ENCODE results near the gene SLC26A11. TPM values are rescaled to one million over a fixed set of nuclear protein-coding genes. Genes with fewer than 3 reads are reported as not detected.

Gene SLC26A11
- total and polyA plus RNA-seq, 2 experiments from 2014 or later: 11.4 to 13.9 TPM

DNA sequence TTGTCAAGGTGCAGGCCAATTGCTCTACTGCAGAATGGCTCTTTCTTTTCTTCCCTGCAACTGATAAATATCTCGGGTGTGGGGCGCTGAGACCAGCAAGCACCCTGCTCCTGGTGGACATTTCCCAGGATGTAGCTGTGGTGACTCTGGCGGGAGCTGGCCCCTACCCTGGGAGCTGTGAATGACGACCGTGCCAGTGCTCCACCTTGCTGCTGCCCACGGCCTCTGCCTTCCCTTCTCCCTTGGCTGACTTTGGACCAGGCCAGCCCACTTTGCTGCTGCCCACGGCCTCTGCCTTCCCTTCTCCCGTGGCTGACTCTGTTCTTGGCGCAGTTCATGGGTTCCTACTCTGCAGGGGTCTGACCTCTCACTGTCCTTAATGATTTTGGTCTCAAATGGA, 34.3 kb upstream of the SLC26A11 start:
- H4K20me1 ChIP-seq (ENCODE audit: insufficient read depth): no peaks in the 10 kb centered on the region
- no peak overlapping the region for H3K4me2 ChIP-seq (ENCODE audit: unreplicated experiment)
- TF ChIP-seq EZH2phosphoT487 (IDR thresholded peaks at IDR 0.05; ENCODE audit: insufficient read depth, low read depth) (no peak), EZH2 (IDR thresholded peaks at IDR 0.05; ENCODE audit: insufficient read depth, poor library complexity, severe bottlenecking) (no peak)
- 88 to 91% methylated on average over 8 to 9 of the region's 9 CpGs for WGBS, 2 experiments (ENCODE audit: low coverage in 1 of 2, low lambda C conversion rate in 2 of 2, missing lambda C conversion rate in 2 of 2)
- no peak overlapping the region for H3K4me3 ChIP-seq
- H3K9me2 ChIP-seq (ENCODE audit: insufficient read depth): no peaks in the 10 kb centered on the region
- H3K79me2 ChIP-seq (ENCODE audit: insufficient read depth): no peaks in the 10 kb centered on the region
- peaks cover 13% of the 10 kb centered on the region for H3K4me1 ChIP-seq (ENCODE audit: insufficient read depth)
- H3K9me3 ChIP-seq (ENCODE audit: low read depth): no peaks in the 10 kb centered on the region
- H3F3A ChIP-seq (ENCODE audit: insufficient read depth): peaks cover 3% of the 10 kb centered on the region; the same call in 1 of the 2 replicates
- in situ Hi-C loops (cut with MboI): no loop called here
- no peaks in the 10 kb centered on the region for H3K27me3 ChIP-seq (replicated peaks; ENCODE audit: insufficient read depth)
- H3K9ac ChIP-seq: no peak overlapping the region
- H3K36me3 ChIP-seq (ENCODE audit: low read depth): no peaks in the 10 kb centered on the region
- no peak overlapping the region for H2AFZ ChIP-seq
- DNase-seq: no peak
- no peak overlapping the region for H3K27ac ChIP-seq

DNA sequence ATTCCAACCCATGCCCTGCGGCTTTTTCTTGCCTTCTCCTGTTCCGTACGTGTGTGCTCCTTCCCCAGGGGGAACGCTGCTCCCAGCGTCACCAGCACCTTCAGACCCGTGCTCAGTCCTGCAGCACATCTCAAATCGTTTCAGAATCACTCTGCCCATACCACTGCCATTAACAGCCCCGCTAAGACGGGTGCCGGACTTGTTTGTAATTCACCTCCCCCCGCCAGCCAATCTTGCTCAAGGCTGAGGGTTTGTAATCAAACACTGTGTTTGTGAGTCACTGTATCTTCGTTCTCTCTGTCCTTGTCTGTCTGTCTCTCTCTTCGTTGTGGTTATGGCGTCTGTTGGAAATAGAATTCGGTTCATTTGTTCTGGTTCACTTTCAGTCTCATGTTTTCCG, 33.1 kb upstream of the SLC26A11 start:
- Histone ChIP-seq H3K27me3 (replicated peaks; ENCODE audit: insufficient read depth) (no peaks in the 10 kb centered on the region; the same call in 1 of the 2 replicates), H3F3A (ENCODE audit: insufficient read depth) (peaks cover 3% of the 10 kb centered on the region; the same call in 1 of the 2 replicates), H3K79me2 (ENCODE audit: insufficient read depth) (no peaks in the 10 kb centered on the region), H2AFZ (peak overlapping the region; percentile 100), H3K36me3 (ENCODE audit: low read depth) (no peaks in the 10 kb centered on the region), H3K4me1 (ENCODE audit: insufficient read depth) (peaks cover 13% of the 10 kb centered on the region), H4K20me1 (ENCODE audit: insufficient read depth) (no peaks in the 10 kb centered on the region), H3K9me3 (ENCODE audit: low read depth) (no peaks in the 10 kb centered on the region), H3K9me2 (ENCODE audit: insufficient read depth) (no peaks in the 10 kb centered on the region), H3K4me3 (peak overlapping the region; percentile 84), H3K9ac (peak overlapping the region; percentile 76), H3K4me2 (ENCODE audit: unreplicated experiment) (peak overlapping the region; percentile 100), H3K27ac (peak overlapping the region; percentile 64)
- peak; percentile 80 for DNase-seq
- TF ChIP-seq EZH2 (IDR thresholded peaks at IDR 0.05; ENCODE audit: insufficient read depth, poor library complexity, severe bottlenecking) (no peak), EZH2phosphoT487 (IDR thresholded peaks at IDR 0.05; ENCODE audit: insufficient read depth, low read depth) (no peak)
- 30 to 32% methylated on average over 16 of the region's 16 CpGs for WGBS, 2 experiments (ENCODE audit: low coverage in 1 of 2, low lambda C conversion rate in 2 of 2, missing lambda C conversion rate in 2 of 2)
- in situ Hi-C loops (cut with MboI): no loop called here

DNA sequence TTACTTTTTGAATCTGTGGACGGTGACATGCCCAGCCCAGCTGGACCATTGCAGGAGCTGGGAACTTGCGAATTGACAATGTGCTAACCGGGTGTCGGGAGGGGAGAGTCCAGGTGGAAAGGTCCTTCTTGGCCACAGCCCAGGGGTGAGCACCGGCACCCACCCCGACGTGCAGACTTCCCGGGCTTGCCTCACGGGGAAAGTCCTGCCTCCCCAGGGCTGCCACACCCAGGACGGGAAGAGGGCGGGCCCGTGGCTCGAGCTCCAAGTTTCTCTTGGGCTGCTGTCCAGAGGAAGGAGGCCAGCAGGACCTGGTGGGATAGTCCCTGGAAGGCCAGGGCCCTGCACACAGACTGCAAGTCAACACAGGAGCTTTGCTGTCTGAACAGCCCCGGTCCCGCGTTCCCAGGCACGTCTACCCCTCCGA, 32.7 kb upstream of the SLC26A11 start:
- no peaks in the 10 kb centered on the region for H4K20me1 ChIP-seq (ENCODE audit: insufficient read depth)
- in situ Hi-C loops (cut with MboI): no loop called here
- H3K4me3 ChIP-seq: peak overlapping the region; percentile 84
- no peaks in the 10 kb centered on the region for H3K36me3 ChIP-seq (ENCODE audit: low read depth)
- DNase-seq: peak; percentile 77
- H3K4me2 ChIP-seq (ENCODE audit: unreplicated experiment): peak overlapping the region; percentile 100
- no peaks in the 10 kb centered on the region for H3K79me2 ChIP-seq (ENCODE audit: insufficient read depth)
- H3K27ac ChIP-seq: peak overlapping the region; percentile 64
- no peaks in the 10 kb centered on the region for H3K9me3 ChIP-seq (ENCODE audit: low read depth)
- WGBS, 2 experiments (ENCODE audit: low coverage in 1 of 2, low lambda C conversion rate in 2 of 2, missing lambda C conversion rate in 2 of 2): 3 to 4% methylated on average over 18 of the region's 18 CpGs
- H3K4me1 ChIP-seq (ENCODE audit: insufficient read depth): peaks cover 13% of the 10 kb centered on the region
- H3K9ac ChIP-seq: peak overlapping the region; percentile 76
- TF ChIP-seq EZH2phosphoT487 (IDR thresholded peaks at IDR 0.05; ENCODE audit: insufficient read depth, low read depth) (no peak), EZH2 (IDR thresholded peaks at IDR 0.05; ENCODE audit: insufficient read depth, poor library complexity, severe bottlenecking) (no peak)
- peak overlapping the region; percentile 100 for H2AFZ ChIP-seq
- no peaks in the 10 kb centered on the region for H3K9me2 ChIP-seq (ENCODE audit: insufficient read depth)
- H3F3A ChIP-seq (ENCODE audit: insufficient read depth): peaks cover 3% of the 10 kb centered on the region; the same call in 1 of the 2 replicates
- no peaks in the 10 kb centered on the region; the same call in 1 of the 2 replicates for H3K27me3 ChIP-seq (replicated peaks; ENCODE audit: insufficient read depth)

DNA sequence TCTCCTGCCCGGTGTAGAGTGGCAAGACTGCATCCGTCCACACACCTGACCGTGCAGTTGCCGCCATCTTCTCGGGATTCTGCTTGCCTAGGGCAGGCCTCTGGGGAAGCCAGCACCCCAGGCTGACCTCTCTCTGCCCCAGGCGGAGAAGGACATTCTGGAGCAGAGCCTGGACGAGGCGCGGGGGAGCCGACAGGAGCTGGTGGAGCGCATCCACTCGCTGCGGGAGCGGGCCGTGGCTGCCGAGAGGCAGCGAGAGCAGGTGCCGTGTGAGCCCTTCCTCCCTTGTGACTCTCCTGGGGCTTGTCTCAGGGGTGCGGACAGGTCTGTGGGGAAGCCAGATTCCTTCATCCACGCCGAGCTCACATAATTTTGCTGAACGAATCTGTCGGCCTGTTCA, 30.6 kb upstream of the SLC26A11 start:
- no peaks in the 10 kb centered on the region for H3K36me3 ChIP-seq (ENCODE audit: low read depth)
- H3K4me1 ChIP-seq (ENCODE audit: insufficient read depth): peaks cover 13% of the 10 kb centered on the region
- no peak overlapping the region for H3K9ac ChIP-seq
- H3K4me2 ChIP-seq (ENCODE audit: unreplicated experiment): no peak overlapping the region
- no peak overlapping the region for H2AFZ ChIP-seq
- 89 to 90% methylated on average over 23 of the region's 23 CpGs for WGBS, 2 experiments (ENCODE audit: low coverage in 1 of 2, low lambda C conversion rate in 2 of 2, missing lambda C conversion rate in 2 of 2)
- H3K79me2 ChIP-seq (ENCODE audit: insufficient read depth): no peaks in the 10 kb centered on the region
- no peaks in the 10 kb centered on the region for H3K9me2 ChIP-seq (ENCODE audit: insufficient read depth)
- DNase-seq: no peak
- TF ChIP-seq EZH2phosphoT487 (IDR thresholded peaks at IDR 0.05; ENCODE audit: insufficient read depth, low read depth): no peak
- TF ChIP-seq EZH2 (IDR thresholded peaks at IDR 0.05; ENCODE audit: insufficient read depth, poor library complexity, severe bottlenecking): no peak
- in situ Hi-C loops (cut with MboI): no loop called here
- no peak overlapping the region for H3K4me3 ChIP-seq
- H3K9me3 ChIP-seq (ENCODE audit: low read depth): no peaks in the 10 kb centered on the region
- peaks cover 3% of the 10 kb centered on the region; the same call in 1 of the 2 replicates for H3F3A ChIP-seq (ENCODE audit: insufficient read depth)
- no peak overlapping the region for H3K27ac ChIP-seq
- H4K20me1 ChIP-seq (ENCODE audit: insufficient read depth): no peaks in the 10 kb centered on the region
- no peaks in the 10 kb centered on the region; the same call in 1 of the 2 replicates for H3K27me3 ChIP-seq (replicated peaks; ENCODE audit: insufficient read depth)
